Measurements from ENCODE around the gene OR52D1. TPM values are rescaled to one million over a fixed set of nuclear protein-coding genes. Genes with fewer than 3 reads are reported as not detected.
A peak's percentile ranks its signal among the peaks of the same experiment; 100 is the strongest.

OR52D1 gene
- total RNA-seq, 1 experiment from 2014 or later: not detected

- Histone ChIP-seq H3K27me3 (ENCODE audit: low read length) (peaks cover 16% of the 10 kb centered on the region), H3K9me2 (replicated peaks; ENCODE audit: low read length) (no peaks in the 10 kb centered on the region), H2AFZ (ENCODE audit: low read length) (no peak overlapping the region), H3K36me3 (ENCODE audit: low read depth, low read length) (no peaks in the 10 kb centered on the region), H3F3A (ENCODE audit: low read length, unreplicated experiment) (no peaks in the 10 kb centered on the region), H3K4me1 (ENCODE audit: insufficient read depth, low read length) (no peaks in the 10 kb centered on the region), H3K9me3 (ENCODE audit: low read length) (no peaks in the 10 kb centered on the region), H3K27ac (ENCODE audit: low read length) (no peak overlapping the region), H4K20me1 (ENCODE audit: low read length) (no peaks in the 10 kb centered on the region), H3K79me2 (ENCODE audit: low read length) (no peaks in the 10 kb centered on the region), H3K4me3 (ENCODE audit: low read length) (no peak overlapping the region), H3K4me2 (ENCODE audit: low read length) (no peak overlapping the region), H3K9ac (ENCODE audit: low read length) (no peak overlapping the region)
- ATAC-seq: no peak
- TF ChIP-seq EZH2phosphoT487 (IDR thresholded peaks at IDR 0.05; ENCODE audit: borderline replicate concordance, low read length) (no peak), CTCF (conservative IDR thresholded peaks at IDR 0.05; ENCODE audit: low read depth, low read length) (no peak), EZH2 (IDR thresholded peaks at IDR 0.05; ENCODE audit: low read length, unreplicated experiment) (no peak)
- CTCF ChIA-PET: no interaction called here
- POLR2A ChIA-PET (ENCODE audit: unreplicated experiment): no interaction called here
- no TSS peak for BruUV-seq (replicated peaks)
- peak; percentile 10 for DNase-seq
- intact Hi-C loops (cut with micrococcal nuclease): no loop called here
Measured at GRCh38 chr11:5521540-5521939, 33.1 kb downstream of the OR52D1 start.

- ATAC-seq: no peak
- DNase-seq: peak; percentile 3
Measured at GRCh38 chr11:5522308-5522707, 33.8 kb downstream of the OR52D1 start.

GRCh38 chr11:5524756-5525155 is 36.3 kb downstream of the OR52D1 start:
- Histone ChIP-seq H3K4me1 (ENCODE audit: insufficient read depth, low read length) (no peaks in the 10 kb centered on the region), H3K9me3 (ENCODE audit: low read length) (no peaks in the 10 kb centered on the region), H3K27me3 (ENCODE audit: low read length) (peaks cover 19% of the 10 kb centered on the region), H2AFZ (ENCODE audit: low read length) (no peak overlapping the region), H3K79me2 (ENCODE audit: low read length) (no peaks in the 10 kb centered on the region), H3K4me2 (ENCODE audit: low read length) (no peak overlapping the region), H3K4me3 (ENCODE audit: low read length) (no peak overlapping the region), H3F3A (ENCODE audit: low read length, unreplicated experiment) (no peaks in the 10 kb centered on the region), H3K27ac (ENCODE audit: low read length) (no peak overlapping the region), H3K36me3 (ENCODE audit: low read depth, low read length) (no peaks in the 10 kb centered on the region), H4K20me1 (ENCODE audit: low read length) (no peaks in the 10 kb centered on the region), H3K9me2 (replicated peaks; ENCODE audit: low read length) (no peaks in the 10 kb centered on the region), H3K9ac (ENCODE audit: low read length) (no peak overlapping the region)
- ATAC-seq (no peak), DNase-seq (no peak)
- intact Hi-C loops (cut with micrococcal nuclease): no loop called here
- TF ChIP-seq CTCF (conservative IDR thresholded peaks at IDR 0.05; ENCODE audit: low read depth, low read length) (no peak), EZH2 (IDR thresholded peaks at IDR 0.05; ENCODE audit: low read length, unreplicated experiment) (no peak), EZH2phosphoT487 (IDR thresholded peaks at IDR 0.05; ENCODE audit: borderline replicate concordance, low read length) (no peak)
- ChIA-PET CTCF (no interaction called here), POLR2A (ENCODE audit: unreplicated experiment) (no interaction called here)
- no TSS peak for BruUV-seq (replicated peaks)

More at GRCh38 chr11:5522308-5522707, 33.8 kb downstream of the OR52D1 start:
- H4K20me1 ChIP-seq (ENCODE audit: low read length): no peaks in the 10 kb centered on the region
- POLR2A ChIA-PET (ENCODE audit: unreplicated experiment): no interaction called here
- no peaks in the 10 kb centered on the region for H3K9me3 ChIP-seq (ENCODE audit: low read length)
- CTCF ChIA-PET: no interaction called here
- H3K9me2 ChIP-seq (replicated peaks; ENCODE audit: low read length): no peaks in the 10 kb centered on the region
- H3K4me3 ChIP-seq (ENCODE audit: low read length): no peak overlapping the region
- no peak overlapping the region for H2AFZ ChIP-seq (ENCODE audit: low read length)
- no peaks in the 10 kb centered on the region for H3K79me2 ChIP-seq (ENCODE audit: low read length)
- H3K4me1 ChIP-seq (ENCODE audit: insufficient read depth, low read length): no peaks in the 10 kb centered on the region
- H3K36me3 ChIP-seq (ENCODE audit: low read depth, low read length): no peaks in the 10 kb centered on the region
- no peak overlapping the region for H3K9ac ChIP-seq (ENCODE audit: low read length)
- no peaks in the 10 kb centered on the region for H3F3A ChIP-seq (ENCODE audit: low read length, unreplicated experiment)
- H3K27me3 ChIP-seq (ENCODE audit: low read length): peaks cover 19% of the 10 kb centered on the region
- no peak overlapping the region for H3K27ac ChIP-seq (ENCODE audit: low read length)
- TF ChIP-seq CTCF (conservative IDR thresholded peaks at IDR 0.05; ENCODE audit: low read depth, low read length): no peak
- no peak for TF ChIP-seq EZH2phosphoT487 (IDR thresholded peaks at IDR 0.05; ENCODE audit: borderline replicate concordance, low read length)
- intact Hi-C loops (cut with micrococcal nuclease): no loop called here
- H3K4me2 ChIP-seq (ENCODE audit: low read length): no peak overlapping the region
- BruUV-seq (replicated peaks): no TSS peak

Measured in PC-3 (cell line).